HEK293T (cell line): ENCODE measurements around the gene HBB.

Experiments
- ARNT ChIP-seq: fragments of 450-650 bp; IDR thresholded peaks from 2 replicates; pipeline ENCODE4 v1.6.1; 2017; ENCODE audit warnings: mild to moderate bottlenecking
- FOXK2 ChIP-seq: fragments of 450-650 bp; IDR thresholded peaks from 2 replicates; pipeline ENCODE4 v1.6.1; 2016; ENCODE audit warnings: mild to moderate bottlenecking
- FOXM1 ChIP-seq: fragments of 450-650 bp; IDR thresholded peaks from 2 replicates; pipeline ENCODE4 v1.6.1; 2017; ENCODE audit warnings: mild to moderate bottlenecking, borderline replicate concordance
- SP1 ChIP-seq: fragments of 450-650 bp; IDR thresholded peaks from 2 replicates; pipeline ENCODE4 v1.6.1; 2017
- TARDBP ChIP-seq: fragments of 450-650 bp; IDR thresholded peaks from 2 replicates; pipeline ENCODE4 v1.6.1; 2016

- no peak for TF ChIP-seq FOXM1
- no peak for TF ChIP-seq ARNT
- TF ChIP-seq FOXK2 = no peak
- TF ChIP-seq SP1 = no peak
- no peak for TF ChIP-seq TARDBP
These were observed 6.0 kb upstream of the HBB start for GRCh38 chr11:5232821-5233220.
